Stimulated activated CD8-positive, alpha-beta memory T cell treated with anti-CD3 and anti-CD28 coated beads, Interleukin-15, amount 100 ng/mL, for 24 hours (primary cell): ENCODE results near the gene FAM3C.

ENCODE experiments used
- DNase-seq: peaks from one replicate; pipeline ENCODE4 v3.0.0-alpha.2; 2020; ENCODE audit warnings: low read depth

FAM3C gene

GRCh38 chr7:121379930-121380329 lies 16.2 kb downstream of the FAM3C start:
- DNase-seq: no peak

DNA sequence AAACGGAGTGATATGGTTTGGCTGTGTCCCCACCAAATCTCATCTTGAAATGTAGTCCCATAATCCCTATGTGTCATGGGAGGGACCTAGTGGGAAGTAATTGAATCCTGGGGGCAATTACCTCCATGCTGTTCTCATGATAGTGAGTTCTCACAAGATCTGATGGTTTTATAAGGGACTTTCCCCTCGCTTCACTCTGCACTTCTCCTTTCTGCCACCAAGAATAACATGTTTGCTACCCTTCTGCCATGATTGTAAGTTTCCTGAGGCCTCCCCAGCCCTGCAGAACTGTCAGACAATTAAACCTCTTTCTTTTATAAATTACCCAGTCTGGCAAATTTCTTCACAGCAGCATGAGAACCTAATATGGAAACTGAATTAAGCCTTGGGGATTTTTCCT lies 19.1 kb downstream of the FAM3C start:
- DNase-seq: no peak

DNA sequence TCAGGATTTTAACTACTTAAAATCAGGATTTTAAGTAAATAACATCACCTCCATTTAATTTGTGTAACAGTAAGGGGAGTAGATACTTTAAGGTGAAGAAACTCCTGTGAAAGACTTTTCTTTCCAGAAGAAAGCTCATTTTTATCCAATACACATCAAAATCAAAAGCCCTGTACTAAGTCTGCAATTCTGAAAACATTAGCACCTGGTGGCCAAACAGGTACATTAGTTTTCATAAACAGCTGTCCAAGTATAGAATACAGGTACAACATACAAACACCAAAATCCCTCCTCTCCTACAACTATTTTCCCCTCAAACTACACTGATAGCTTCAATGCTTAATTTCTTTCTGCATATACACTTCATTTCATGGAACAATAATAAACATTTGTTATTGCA lies 22.9 kb downstream of the FAM3C start:
- no peak for DNase-seq

DNA sequence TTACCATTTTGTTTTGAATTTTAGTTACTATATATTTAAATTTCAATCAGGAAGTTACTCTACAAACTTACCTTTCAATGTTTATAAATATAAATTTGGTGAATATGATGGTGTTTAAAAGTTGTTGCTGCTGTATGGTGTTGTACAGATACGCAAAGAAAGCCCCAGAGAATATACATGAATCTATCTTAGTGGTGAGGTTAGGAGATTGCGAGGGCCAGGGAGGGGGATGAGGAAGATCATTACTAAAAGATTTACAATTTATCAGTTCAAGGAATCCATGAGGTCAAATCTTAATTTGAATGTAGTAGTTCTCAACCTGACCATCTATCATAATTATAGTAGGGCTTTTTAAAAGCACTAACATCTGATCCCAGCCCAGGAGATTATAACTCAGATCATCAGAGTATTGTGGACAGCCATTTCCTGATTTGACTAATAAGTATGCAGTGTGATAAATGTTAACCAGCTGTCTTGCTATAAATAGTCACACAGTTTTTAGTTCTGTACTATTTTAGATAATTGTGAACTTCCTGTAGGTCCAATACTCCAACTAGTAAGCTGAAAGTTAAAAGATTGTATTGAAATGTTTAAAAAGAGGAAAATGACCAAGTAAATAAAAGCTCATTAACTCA lies 23.6 kb downstream of the FAM3C start:
- no peak for DNase-seq

GRCh38 chr7:121371883-121372282 lies 24.2 kb downstream of the FAM3C start:
- DNase-seq: no peak

GRCh38 chr7:121371367-121371766 lies 24.7 kb downstream of the FAM3C start:
- DNase-seq: no peak

GRCh38 chr7:121369462-121369861 lies 26.6 kb downstream of the FAM3C start:
- no peak for DNase-seq

- no peak for DNase-seq
These were observed 29.2 kb downstream of the FAM3C start for GRCh38 chr7:121366852-121367431.

GRCh38 chr7:121360564-121360963 lies 35.5 kb downstream of the FAM3C start:
- no peak for DNase-seq

GRCh38 chr7:121355574-121355973 lies 40.5 kb downstream of the FAM3C start:
- DNase-seq: no peak

GRCh38 chr7:121352323-121352722 lies 43.8 kb downstream of the FAM3C start:
- DNase-seq: no peak

GRCh38 chr7:121351682-121352081 lies 44.4 kb downstream of the FAM3C start:
- no peak for DNase-seq

GRCh38 chr7:121344497-121344896 lies 51.6 kb downstream of the FAM3C start:
- no peak for DNase-seq

DNA sequence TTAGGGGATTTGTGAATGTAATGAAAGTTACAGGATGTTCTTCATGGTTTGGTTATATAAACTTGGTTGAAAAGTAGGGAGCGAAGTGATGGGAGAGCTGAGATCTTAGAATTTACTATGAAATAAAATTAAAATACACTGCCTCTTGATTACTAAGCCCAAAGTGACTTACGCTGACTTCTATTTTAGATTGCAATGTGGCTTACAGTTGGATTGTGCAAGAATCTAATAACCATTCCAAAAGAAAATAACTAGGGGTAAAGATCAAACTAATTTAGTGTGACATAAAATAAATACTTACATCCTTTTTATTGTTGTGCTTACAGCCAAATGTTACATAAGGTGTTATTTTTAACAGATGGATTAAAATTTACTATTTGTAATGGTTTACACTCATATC lies 52.0 kb downstream of the FAM3C start:
- DNase-seq: no peak

DNA sequence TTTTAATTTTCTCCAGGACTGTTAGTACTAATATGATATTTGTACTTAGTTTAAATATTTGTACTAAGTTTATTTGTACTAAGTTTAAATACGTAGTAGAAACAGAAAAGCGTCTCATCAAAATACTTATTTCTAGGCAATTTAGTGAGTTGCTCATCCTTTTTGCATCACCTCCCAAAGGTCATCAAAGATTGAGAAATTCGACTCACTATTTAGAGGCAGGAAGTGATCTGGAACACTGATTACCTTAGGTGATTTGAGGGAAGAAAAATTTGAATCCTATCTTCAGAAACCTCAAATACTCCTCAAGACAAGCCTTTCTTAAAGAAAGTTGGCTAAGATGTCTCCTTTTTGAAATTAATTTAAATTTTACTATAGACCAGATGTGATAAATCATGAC lies 52.8 kb downstream of the FAM3C start:
- DNase-seq: no peak

- no peak for DNase-seq
These were observed 53.5 kb downstream of the FAM3C start for GRCh38 chr7:121342631-121343030.

GRCh38 chr7:121341933-121342332 lies 54.2 kb downstream of the FAM3C start:
- DNase-seq: no peak

- no peak for DNase-seq
These were observed 57.0 kb downstream of the FAM3C start for GRCh38 chr7:121339082-121339481.

- no peak for DNase-seq
These were observed 58.7 kb downstream of the FAM3C start for GRCh38 chr7:121337398-121337797.

DNA sequence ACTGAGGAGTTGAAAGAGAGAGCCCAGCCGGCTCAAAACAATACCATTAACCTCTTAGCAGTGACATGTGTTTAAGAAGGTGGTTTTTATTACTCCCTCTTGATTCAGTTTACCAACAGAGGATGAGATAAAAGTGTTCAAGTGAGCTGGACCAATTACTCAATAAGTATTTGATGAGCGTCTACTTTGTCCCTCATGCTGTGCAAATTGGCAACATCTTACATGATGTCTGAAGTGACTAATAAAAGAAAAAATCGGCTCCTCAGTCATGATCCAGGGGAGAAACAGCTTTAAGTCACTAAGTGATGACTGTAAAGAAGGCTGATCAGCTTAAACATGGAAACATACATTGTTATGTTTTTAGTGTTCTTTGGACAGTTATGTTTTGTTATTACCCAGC lies 59.5 kb downstream of the FAM3C start:
- no peak for DNase-seq

GRCh38 chr7:121334875-121335648 lies 61.0 kb downstream of the FAM3C start:
- no peak for DNase-seq

DNA sequence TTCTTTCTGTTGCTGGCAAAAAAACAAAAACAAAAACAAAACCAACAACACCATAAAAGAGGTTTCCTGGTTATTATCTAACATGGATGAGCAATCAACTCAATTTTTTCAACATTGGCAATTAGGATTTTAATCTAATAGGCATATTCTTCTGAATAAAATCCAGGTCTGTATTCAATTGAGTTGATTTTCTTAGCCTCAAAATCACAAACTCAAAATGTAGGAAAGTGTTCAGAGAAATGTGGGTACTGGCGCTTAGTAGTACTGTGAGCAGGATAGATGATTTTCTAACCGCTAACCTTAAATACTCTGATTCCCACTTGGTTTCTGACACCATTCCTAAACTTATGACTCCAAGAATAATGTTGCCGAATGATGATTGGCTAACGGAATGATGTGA lies 61.7 kb downstream of the FAM3C start:
- no peak for DNase-seq

- DNase-seq: no peak
These were observed 64.5 kb downstream of the FAM3C start for GRCh38 chr7:121331574-121331973.

- DNase-seq: no peak
These were observed 65.1 kb downstream of the FAM3C start for GRCh38 chr7:121331048-121331447.
